HEK293 (cell line): ENCODE data around the gene SHISA5.

Experiments
- CTCF ChIA-PET: fragments of 350-600 bp; formaldehyde crosslinking; extraction: SDS; loops from one replicate; lab custom pipeline; 2021; ENCODE audit warnings: antibody characterized with exemption; lab: Yijun Ruan, JAX
- POLR2A ChIA-PET: fragments of 300-600 bp; formaldehyde crosslinking; extraction: SDS; loops from one replicate; lab custom pipeline; 2020; ENCODE audit warnings: antibody characterized with exemption, inconsistent platforms; lab: Yijun Ruan, JAX
- H3K27ac ChIP-seq: fragments of 200-500 bp; sonication (Bioruptor generic); 2 replicates; pipeline ENCODE4 v1.5.1; 2014; ENCODE audit warnings: low read depth, low read length, control low read depth, inconsistent platforms; ENCODE audit errors: extremely low read depth
- H3K36me3 ChIP-seq, 2 experiments: fragments of 200-500 bp in 1 of 2; sonication (Bioruptor generic) in 1 of 2; 1 replicate in 1 of 2; 2 replicates in 1 of 2; pipeline ENCODE4 v1.5.1; 2014 to 2017; ENCODE audit warnings: inconsistent platforms in 2 of 2, low read length in 2 of 2; ENCODE audit not compliant: control insufficient read depth in 2 of 2, insufficient read depth in 1 of 2
- H3K4me1 ChIP-seq: fragments of 200-500 bp; sonication (Bioruptor generic); 2 replicates; pipeline ENCODE4 v1.5.1; 2014; ENCODE audit warnings: mild to moderate bottlenecking, low read length, inconsistent platforms; ENCODE audit not compliant: control insufficient read depth, insufficient read depth
- H3K4me3 ChIP-seq: 2 replicates; pipeline ENCODE4 v1.5.1; 2011; ENCODE audit warnings: low read depth, mild to moderate bottlenecking, control low read depth, low read length, moderate library complexity
- H3K9me3 ChIP-seq: fragments of 200-500 bp; sonication (Bioruptor generic); 2 replicates; pipeline ENCODE4 v1.5.1; 2014; ENCODE audit warnings: low read depth, low read length, inconsistent platforms; ENCODE audit not compliant: control insufficient read depth, insufficient read depth
- GFI1B ChIP-seq: fragments of 450-650 bp; formaldehyde crosslinking; IDR thresholded peaks from 2 replicates; pipeline ENCODE4 v1.5.1; 2016; ENCODE audit warnings: missing biosample characterization, missing genetic modification characterization
- GLIS1 ChIP-seq: fragments of 450-650 bp; formaldehyde crosslinking; IDR thresholded peaks from 2 replicates; pipeline ENCODE4 v1.5.1; 2016; ENCODE audit warnings: missing biosample characterization, missing genetic modification characterization
- HOXA7 ChIP-seq: sonication (generic); formaldehyde crosslinking; IDR thresholded peaks from 2 replicates; pipeline ENCODE4 v1.8.1; 2022; ENCODE audit warnings: missing genetic modification reagents, borderline replicate concordance
- IKZF3 ChIP-seq: fragments of 450-650 bp; IDR thresholded peaks from 2 replicates; pipeline ENCODE4 v1.5.0; 2018; ENCODE audit warnings: missing biosample characterization, mild to moderate bottlenecking, missing genetic modification characterization, moderate library complexity
- MYNN ChIP-seq: fragments of 450-650 bp; formaldehyde crosslinking; IDR thresholded peaks from 2 replicates; pipeline ENCODE4 v1.5.1; 2016; ENCODE audit warnings: missing biosample characterization, missing genetic modification characterization, borderline replicate concordance
- PRDM1 ChIP-seq: fragments of 450-650 bp; formaldehyde crosslinking; IDR thresholded peaks from 2 replicates; pipeline ENCODE4; 2016; ENCODE audit warnings: missing biosample characterization, missing genetic modification characterization
- SCRT2 ChIP-seq: fragments of 450-650 bp; formaldehyde crosslinking; IDR thresholded peaks from 2 replicates; pipeline ENCODE4 v1.5.1; 2016; ENCODE audit warnings: missing biosample characterization, missing genetic modification characterization
- WT1 ChIP-seq: fragments of 450-650 bp; formaldehyde crosslinking; IDR thresholded peaks from 2 replicates; pipeline ENCODE4 v1.5.1; 2016; ENCODE audit warnings: missing biosample characterization, missing genetic modification characterization
- ZBTB1 ChIP-seq: fragments of 450-650 bp; formaldehyde crosslinking; IDR thresholded peaks from 2 replicates; pipeline ENCODE4 v1.5.1; 2016; ENCODE audit warnings: missing biosample characterization, missing genetic modification characterization
- ZBTB44 ChIP-seq: fragments of 450-650 bp; IDR thresholded peaks from 2 replicates; pipeline ENCODE4 v1.5.1; 2018; ENCODE audit warnings: missing biosample characterization, mild to moderate bottlenecking, missing genetic modification characterization
- ZFP3 ChIP-seq: fragments of 450-650 bp; formaldehyde crosslinking; IDR thresholded peaks from 2 replicates; pipeline ENCODE4 v1.5.1; 2016; ENCODE audit warnings: low read depth, missing biosample characterization, missing genetic modification characterization
- ZNF121 ChIP-seq: fragments of 450-650 bp; formaldehyde crosslinking; IDR thresholded peaks from 2 replicates; pipeline ENCODE4 v1.5.1; 2016; ENCODE audit warnings: missing biosample characterization, missing genetic modification characterization
- ZNF133 ChIP-seq: fragments of 450-650 bp; formaldehyde crosslinking; IDR thresholded peaks from 2 replicates; pipeline ENCODE4 v1.5.1; 2016; ENCODE audit warnings: missing biosample characterization, missing genetic modification characterization
- ZNF174 ChIP-seq: fragments of 450-650 bp; formaldehyde crosslinking; IDR thresholded peaks from 2 replicates; pipeline ENCODE4 v1.5.0; 2017; ENCODE audit warnings: missing biosample characterization, mild to moderate bottlenecking, missing genetic modification characterization
- ZNF2 ChIP-seq: fragments of 450-650 bp; formaldehyde crosslinking; IDR thresholded peaks from 2 replicates; pipeline ENCODE4 v1.5.1; 2016; ENCODE audit warnings: missing biosample characterization, missing genetic modification characterization
- ZNF221 ChIP-seq: fragments of 450-650 bp; formaldehyde crosslinking; IDR thresholded peaks from 2 replicates; pipeline ENCODE4 v1.5.1; 2017; ENCODE audit warnings: missing biosample characterization, missing genetic modification characterization, borderline replicate concordance
- ZNF416 ChIP-seq: fragments of 450-650 bp; formaldehyde crosslinking; IDR thresholded peaks from 2 replicates; pipeline ENCODE4 v1.5.1; 2016; ENCODE audit warnings: missing biosample characterization, missing genetic modification characterization
- ZNF449 ChIP-seq: fragments of 450-650 bp; formaldehyde crosslinking; IDR thresholded peaks from 2 replicates; pipeline ENCODE4 v1.5.1; 2017; ENCODE audit warnings: missing biosample characterization, mild to moderate bottlenecking, missing genetic modification characterization, moderate library complexity
- ZNF473 ChIP-seq: fragments of 450-650 bp; formaldehyde crosslinking; IDR thresholded peaks from 2 replicates; pipeline ENCODE4 v1.5.1; 2017; ENCODE audit warnings: missing biosample characterization, missing genetic modification characterization
- ZNF561 ChIP-seq: fragments of 450-650 bp; IDR thresholded peaks from 2 replicates; pipeline ENCODE4 v1.5.1; 2018; ENCODE audit warnings: missing biosample characterization, missing genetic modification characterization, borderline replicate concordance
- ZNF623 ChIP-seq: fragments of 450-650 bp; formaldehyde crosslinking; IDR thresholded peaks from 2 replicates; pipeline ENCODE4 v1.5.1; 2016; ENCODE audit warnings: missing biosample characterization, missing genetic modification characterization
- ZNF707 ChIP-seq: fragments of 450-650 bp; formaldehyde crosslinking; IDR thresholded peaks from 2 replicates; pipeline ENCODE4 v1.5.1; 2016; ENCODE audit warnings: missing biosample characterization, missing genetic modification characterization
- ZNF76 ChIP-seq: fragments of 450-650 bp; formaldehyde crosslinking; IDR thresholded peaks from 2 replicates; pipeline ENCODE4; 2016; ENCODE audit warnings: low read depth, missing biosample characterization, missing genetic modification characterization, borderline replicate concordance
- ZNF768 ChIP-seq: fragments of 450-650 bp; formaldehyde crosslinking; IDR thresholded peaks from 2 replicates; pipeline ENCODE4 v1.5.1; 2018; ENCODE audit warnings: missing biosample characterization, mild to moderate bottlenecking, missing genetic modification characterization
- TF ChIP-seq, protein P1 (sequence below): fragments of 450-650 bp; formaldehyde crosslinking; IDR thresholded peaks from 2 replicates; pipeline ENCODE4 v1.5.1; 2016; ENCODE audit warnings: missing biosample characterization, missing genetic modification characterization
- TF ChIP-seq, protein P2 (sequence below): fragments of 450-650 bp; formaldehyde crosslinking; IDR thresholded peaks from 2 replicates; pipeline ENCODE4 v1.5.1; 2016; ENCODE audit warnings: missing biosample characterization, missing genetic modification characterization, low read depth
- TF ChIP-seq, protein P3 (sequence below): fragments of 450-650 bp; formaldehyde crosslinking; IDR thresholded peaks from 2 replicates; pipeline ENCODE4 v1.5.1; 2017; ENCODE audit warnings: missing biosample characterization, missing genetic modification characterization

Gene SHISA5

GRCh38 chr3:48472923-48473616, 30.9 kb downstream of the SHISA5 start (continued):
- TF ChIP-seq, protein P1, sequence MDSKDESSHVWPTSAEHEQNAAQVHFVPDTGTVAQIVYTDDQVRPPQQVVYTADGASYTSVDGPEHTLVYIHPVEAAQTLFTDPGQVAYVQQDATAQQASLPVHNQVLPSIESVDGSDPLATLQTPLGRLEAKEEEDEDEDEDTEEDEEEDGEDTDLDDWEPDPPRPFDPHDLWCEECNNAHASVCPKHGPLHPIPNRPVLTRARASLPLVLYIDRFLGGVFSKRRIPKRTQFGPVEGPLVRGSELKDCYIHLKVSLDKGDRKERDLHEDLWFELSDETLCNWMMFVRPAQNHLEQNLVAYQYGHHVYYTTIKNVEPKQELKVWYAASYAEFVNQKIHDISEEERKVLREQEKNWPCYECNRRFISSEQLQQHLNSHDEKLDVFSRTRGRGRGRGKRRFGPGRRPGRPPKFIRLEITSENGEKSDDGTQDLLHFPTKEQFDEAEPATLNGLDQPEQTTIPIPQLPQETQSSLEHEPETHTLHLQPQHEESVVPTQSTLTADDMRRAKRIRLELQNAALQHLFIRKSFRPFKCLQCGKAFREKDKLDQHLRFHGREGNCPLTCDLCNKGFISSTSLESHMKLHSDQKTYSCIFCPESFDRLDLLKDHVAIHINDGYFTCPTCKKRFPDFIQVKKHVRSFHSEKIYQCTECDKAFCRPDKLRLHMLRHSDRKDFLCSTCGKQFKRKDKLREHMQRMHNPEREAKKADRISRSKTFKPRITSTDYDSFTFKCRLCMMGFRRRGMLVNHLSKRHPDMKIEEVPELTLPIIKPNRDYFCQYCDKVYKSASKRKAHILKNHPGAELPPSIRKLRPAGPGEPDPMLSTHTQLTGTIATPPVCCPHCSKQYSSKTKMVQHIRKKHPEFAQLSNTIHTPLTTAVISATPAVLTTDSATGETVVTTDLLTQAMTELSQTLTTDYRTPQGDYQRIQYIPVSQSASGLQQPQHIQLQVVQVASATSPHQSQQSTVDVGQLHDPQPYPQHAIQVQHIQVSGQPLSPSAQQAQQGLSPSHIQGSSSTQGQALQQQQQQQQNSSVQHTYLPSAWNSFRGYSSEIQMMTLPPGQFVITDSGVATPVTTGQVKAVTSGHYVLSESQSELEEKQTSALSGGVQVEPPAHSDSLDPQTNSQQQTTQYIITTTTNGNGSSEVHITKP: peak; percentile 74
- TF ChIP-seq ZNF623 (tag by site-specific recombination): no peak
- TF ChIP-seq ZBTB44 (tag by site-specific recombination): no peak
- TF ChIP-seq ZNF133 (tag by site-specific recombination): 0 out of 2 replicates have a peak, but pooled peaks have one; percentile 8
- peak; percentile 68 for TF ChIP-seq IKZF3 (tag by site-specific recombination)
- 0 out of 2 replicates have a peak, but pooled peaks have one; percentile 58 for TF ChIP-seq ZNF561 (tag by site-specific recombination)
- peak; percentile 75 for TF ChIP-seq GLIS1 (tag by site-specific recombination)
- no peak for TF ChIP-seq ZNF473 (tag by site-specific recombination)
- TF ChIP-seq, protein P2, sequence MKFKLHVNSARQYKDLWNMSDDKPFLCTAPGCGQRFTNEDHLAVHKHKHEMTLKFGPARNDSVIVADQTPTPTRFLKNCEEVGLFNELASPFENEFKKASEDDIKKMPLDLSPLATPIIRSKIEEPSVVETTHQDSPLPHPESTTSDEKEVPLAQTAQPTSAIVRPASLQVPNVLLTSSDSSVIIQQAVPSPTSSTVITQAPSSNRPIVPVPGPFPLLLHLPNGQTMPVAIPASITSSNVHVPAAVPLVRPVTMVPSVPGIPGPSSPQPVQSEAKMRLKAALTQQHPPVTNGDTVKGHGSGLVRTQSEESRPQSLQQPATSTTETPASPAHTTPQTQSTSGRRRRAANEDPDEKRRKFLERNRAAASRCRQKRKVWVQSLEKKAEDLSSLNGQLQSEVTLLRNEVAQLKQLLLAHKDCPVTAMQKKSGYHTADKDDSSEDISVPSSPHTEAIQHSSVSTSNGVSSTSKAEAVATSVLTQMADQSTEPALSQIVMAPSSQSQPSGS (tag by site-specific recombination): peak; percentile 97
- no peak for TF ChIP-seq ZNF768 (tag by site-specific recombination)
- TF ChIP-seq, all 188 proteins: peak for 44

GRCh38 chr3:48472673-48472922, 31.4 kb downstream of the SHISA5 start:
- Histone ChIP-seq H3K36me3 (peaks cover 0 to 30% of the 10 kb centered on the region in 2 experiments; a peak in 2 of 3 replicates), H3K4me1 (no peaks in the 10 kb centered on the region), H3K27ac (peak overlapping the region; percentile 84), H3K9me3 (no peaks in the 10 kb centered on the region), H3K4me3 (peak overlapping the region; percentile 58)
- POLR2A ChIA-PET: interaction anchor here (0.8 to 2.3 kb wide), 4 partner anchors 26 to 84 kb away, joined by 5 to 13 read pairs (median 8); partner anchors contain the start of genes ATRIP, CCDC51, PFKFB4 and TMA7
- CTCF ChIA-PET: interaction anchor here (1.0 to 1.9 kb wide), 3 partner anchors 31 to 77 kb away, joined by 3 to 7 read pairs (median 4); partner anchors contain the start of gene SHISA5
- no peak for TF ChIP-seq ZNF221 (tag by site-specific recombination)
- no peak for TF ChIP-seq HOXA7 (CRISPR knock-in tag)
- no peak for TF ChIP-seq ZNF416 (tag by site-specific recombination)
- TF ChIP-seq ZFP3 (tag by site-specific recombination): no peak
- TF ChIP-seq ZNF707 (tag by site-specific recombination): no peak
- no peak for TF ChIP-seq ZNF121 (tag by site-specific recombination)
- TF ChIP-seq WT1 (tag by site-specific recombination): no peak
- no peak for TF ChIP-seq MYNN (tag by site-specific recombination)
- no peak for TF ChIP-seq ZNF174 (tag by site-specific recombination)
- TF ChIP-seq GFI1B (tag by site-specific recombination): no peak
- 0 out of 2 replicates have a peak, but pooled peaks have one; percentile 7 for TF ChIP-seq ZBTB1
- TF ChIP-seq ZNF2: no peak
- TF ChIP-seq, protein P3, sequence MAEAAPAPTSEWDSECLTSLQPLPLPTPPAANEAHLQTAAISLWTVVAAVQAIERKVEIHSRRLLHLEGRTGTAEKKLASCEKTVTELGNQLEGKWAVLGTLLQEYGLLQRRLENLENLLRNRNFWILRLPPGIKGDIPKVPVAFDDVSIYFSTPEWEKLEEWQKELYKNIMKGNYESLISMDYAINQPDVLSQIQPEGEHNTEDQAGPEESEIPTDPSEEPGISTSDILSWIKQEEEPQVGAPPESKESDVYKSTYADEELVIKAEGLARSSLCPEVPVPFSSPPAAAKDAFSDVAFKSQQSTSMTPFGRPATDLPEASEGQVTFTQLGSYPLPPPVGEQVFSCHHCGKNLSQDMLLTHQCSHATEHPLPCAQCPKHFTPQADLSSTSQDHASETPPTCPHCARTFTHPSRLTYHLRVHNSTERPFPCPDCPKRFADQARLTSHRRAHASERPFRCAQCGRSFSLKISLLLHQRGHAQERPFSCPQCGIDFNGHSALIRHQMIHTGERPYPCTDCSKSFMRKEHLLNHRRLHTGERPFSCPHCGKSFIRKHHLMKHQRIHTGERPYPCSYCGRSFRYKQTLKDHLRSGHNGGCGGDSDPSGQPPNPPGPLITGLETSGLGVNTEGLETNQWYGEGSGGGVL: no peak
- no peak for TF ChIP-seq PRDM1 (tag by site-specific recombination)
- TF ChIP-seq ZNF76 (tag by site-specific recombination): no peak
- TF ChIP-seq ZNF449 (tag by site-specific recombination): 0 out of 2 replicates have a peak, but pooled peaks have one; percentile 25
- peak; percentile 93 for TF ChIP-seq SCRT2 (tag by site-specific recombination)
